OCI-LY1 (cell line): ENCODE results near the gene PDE9A.

Experiments
- CTCF ChIP-seq: fragments of 200-600 bp; sonication (generic), shearing (Covaris generic); IDR thresholded peaks from 2 replicates; pipeline ENCODE4 v1.5.1; 2017; ENCODE audit warnings: mild to moderate bottlenecking, antibody characterized with exemption, low read length, moderate library complexity, mixed read lengths
- EZH2 ChIP-seq: fragments of 200-600 bp; sonication (generic), shearing (Covaris generic); IDR thresholded peaks from 2 replicates; pipeline ENCODE4 v1.8.0; 2017; ENCODE audit warnings: borderline replicate concordance, mixed run types, mild to moderate bottlenecking, antibody characterized with exemption, low read length, moderate library complexity, mixed read lengths

DNA sequence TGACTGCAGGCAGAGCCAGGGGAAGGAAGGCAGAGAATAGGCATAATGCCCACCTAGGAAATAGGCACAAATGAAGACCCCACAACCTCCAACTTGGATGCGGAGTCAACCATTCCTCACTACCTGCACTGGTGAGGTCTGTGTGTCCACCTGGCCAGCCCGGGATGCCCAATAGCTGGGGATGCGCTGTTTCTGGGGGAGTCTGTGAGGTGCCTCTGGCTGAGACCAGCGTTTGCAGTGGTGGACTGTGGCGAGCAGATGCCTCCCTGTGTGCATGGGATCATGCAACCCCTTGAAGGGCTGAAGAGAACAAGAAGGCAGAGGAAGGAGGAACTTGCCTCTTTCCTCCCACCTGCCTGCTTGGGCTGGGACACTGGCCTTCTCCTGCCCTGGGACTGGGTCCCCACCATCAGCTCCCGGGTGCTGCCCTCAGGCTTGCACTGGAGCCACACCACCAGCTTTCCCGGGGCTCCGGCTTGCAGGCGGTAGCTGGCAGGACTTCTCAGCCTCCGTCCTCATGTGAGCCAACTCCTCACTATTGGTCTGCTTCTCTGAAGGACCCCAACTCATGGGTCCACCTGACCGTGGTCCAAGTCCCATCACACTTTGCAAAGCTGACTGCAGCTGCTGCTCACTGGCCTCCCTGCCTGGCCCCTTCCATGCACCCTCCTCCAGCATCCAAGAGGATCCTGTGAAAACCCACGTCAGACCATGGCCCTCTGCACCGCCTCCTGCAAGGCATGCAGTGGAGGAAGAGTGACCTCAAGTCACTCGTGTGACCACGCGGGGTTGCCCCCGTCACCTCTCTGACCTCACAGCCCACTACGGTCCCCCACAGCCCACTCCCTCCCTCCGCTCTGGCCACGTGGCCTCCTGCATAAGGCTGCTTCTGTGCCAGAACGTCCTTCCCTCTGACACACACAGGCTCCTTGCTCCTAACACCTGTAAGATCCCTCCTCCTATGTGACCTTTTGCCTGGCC, 2.7 kb upstream of the PDE9A start:
- TF ChIP-seq CTCF, result no peak
- no peak for TF ChIP-seq EZH2
